SK-N-SH (cell line): ENCODE results near the gene GARRE1. TPM values are rescaled to one million over a fixed set of nuclear protein-coding genes. Genes with fewer than 3 reads are reported as not detected.

Experiments used
- CTCF ChIA-PET: fragments of 300-600, 350-600 bp; formaldehyde crosslinking; extraction: SDS; loops from one replicate; lab custom pipeline; 2021; lab: Yijun Ruan, JAX
- POLR2A ChIA-PET: fragments of 350-600 bp; sonication (Branson Sonifier 250); formaldehyde crosslinking; extraction: SDS; loops from one replicate; lab custom pipeline; 2020; ENCODE audit warnings: antibody characterized with exemption, inconsistent platforms; lab: Yijun Ruan, JAX
- DNase-seq: peaks from one replicate; pipeline ENCODE4 v3.0.0; 2012
- H2AFZ ChIP-seq: fragments of 200-600 bp; sonication (generic); 2 replicates; pipeline ENCODE4 v1.8.1; 2016; ENCODE audit warnings: antibody characterized with exemption, mild to moderate bottlenecking, low read depth
- H3F3A ChIP-seq: fragments of 200-600 bp; sonication (generic); replicated peaks from 2 replicates; pipeline ENCODE3; 2016; ENCODE audit warnings: antibody characterized with exemption, mild to moderate bottlenecking; ENCODE audit not compliant: insufficient read depth
- H3K27ac ChIP-seq, 2 experiments: fragments of 200-500 bp in 1 of 2; fragments of 200-600 bp in 1 of 2; sonication (Bioruptor generic) in 1 of 2; sonication (generic), shearing (Covaris generic) in 1 of 2; 2 replicates each; pipeline versions ENCODE4 v1.5.1 to v1.6.1; 2014 to 2016; ENCODE audit warnings: low read depth in 2 of 2, inconsistent platforms in 1 of 2, low read length in 1 of 2, mild to moderate bottlenecking in 1 of 2, mixed read lengths in 1 of 2
- H3K27me3 ChIP-seq: fragments of 200-600 bp; sonication (generic), shearing (Covaris generic); 2 replicates; pipeline ENCODE4 v1.6.1; 2016; ENCODE audit warnings: mixed run types; ENCODE audit not compliant: insufficient read depth
- H3K36me3 ChIP-seq, 2 experiments: fragments of 200-500 bp in 1 of 2; fragments of 200-600 bp in 1 of 2; sonication (Bioruptor generic) in 1 of 2; sonication (generic) in 1 of 2; replicated peaks in 1 of 2; 2 replicates each; pipeline versions ENCODE3 to v1.5.1; 2014 to 2016; ENCODE audit warnings: low read length in 1 of 2, mild to moderate bottlenecking in 1 of 2; ENCODE audit not compliant: insufficient read depth in 2 of 2, control insufficient read depth in 1 of 2
- H3K4me1 ChIP-seq, 2 experiments: fragments of 200-500 bp in 1 of 2; fragments of 200-600 bp in 1 of 2; sonication (Bioruptor generic) in 1 of 2; sonication (generic), shearing (Covaris generic) in 1 of 2; 2 replicates each; pipeline versions ENCODE4 v1.5.1 to v1.6.1; 2014 to 2016; ENCODE audit warnings: low read depth in 1 of 2, low read length in 1 of 2, mixed run types in 1 of 2; ENCODE audit not compliant: insufficient read depth in 2 of 2, control insufficient read depth in 1 of 2
- H3K4me2 ChIP-seq: fragments of 200-600 bp; sonication (generic), shearing (Covaris generic); 2 replicates; pipeline ENCODE4 v1.6.1; 2017; ENCODE audit warnings: mixed run types
- H3K4me3 ChIP-seq, 2 experiments: fragments of 200-500 bp in 1 of 2; fragments of 200-600 bp in 1 of 2; sonication (Bioruptor generic) in 1 of 2; sonication (generic), shearing (Covaris generic) in 1 of 2; 2 replicates each; pipeline versions ENCODE4 v1.5.1 to v1.8.1; 2014 to 2016; ENCODE audit warnings: low read depth in 2 of 2, inconsistent platforms in 1 of 2, low read length in 1 of 2, mild to moderate bottlenecking in 1 of 2, mixed read lengths in 1 of 2, moderate library complexity in 1 of 2
- H3K79me2 ChIP-seq: fragments of 200-600 bp; sonication (generic); 2 replicates; pipeline ENCODE4 v1.8.1; 2017; ENCODE audit warnings: mild to moderate bottlenecking; ENCODE audit not compliant: insufficient read depth
- H3K9ac ChIP-seq: fragments of 200-600 bp; sonication (generic); 2 replicates; pipeline ENCODE4 v1.6.1; 2017; ENCODE audit warnings: mixed run types
- H3K9me2 ChIP-seq: fragments of 200-600 bp; sonication (generic); 2 replicates; pipeline ENCODE4 v1.6.1; 2017; ENCODE audit warnings: mixed run types
- H3K9me3 ChIP-seq: fragments of 200-600 bp; sonication (generic); 2 replicates; pipeline ENCODE4 v1.6.1; 2017; ENCODE audit warnings: mixed run types, mild to moderate bottlenecking, moderate library complexity
- H4K20me1 ChIP-seq: fragments of 200-600 bp; sonication (generic); 2 replicates; pipeline ENCODE4 v1.6.1; 2017; ENCODE audit warnings: mild to moderate bottlenecking, mixed run types; ENCODE audit not compliant: insufficient read depth
- CTCF ChIP-seq: fragments of 200-600 bp; sonication (generic); IDR thresholded peaks from 2 replicates; pipeline ENCODE4 v1.6.1; 2017; ENCODE audit warnings: antibody characterized with exemption, mild to moderate bottlenecking, moderate library complexity
- EZH2phosphoT487 ChIP-seq: fragments of 200-600 bp; sonication (generic); IDR thresholded peaks from 2 replicates; pipeline ENCODE4 v1.6.1; 2017; ENCODE audit warnings: low read depth, mixed run types, mild to moderate bottlenecking, antibody characterized with exemption, moderate library complexity, borderline replicate concordance
- FOXJ3 ChIP-seq: sonication (generic); formaldehyde crosslinking; IDR thresholded peaks from 2 replicates; pipeline ENCODE4 v1.5.1; 2020; ENCODE audit warnings: mild to moderate bottlenecking, missing genetic modification reagents
- GABPA ChIP-seq: IDR thresholded peaks from 2 replicates; pipeline ENCODE4 v1.4.0; 2012; ENCODE audit warnings: low read depth, mild to moderate bottlenecking
- GATA2 ChIP-seq: sonication (generic); formaldehyde crosslinking; IDR thresholded peaks from 2 replicates; pipeline ENCODE4 v1.5.0; 2020; ENCODE audit warnings: mild to moderate bottlenecking, missing genetic modification reagents
- NFIC ChIP-seq: IDR thresholded peaks from 2 replicates; pipeline ENCODE4 v1.4.0; 2012; ENCODE audit warnings: borderline replicate concordance
- POLR2AphosphoS5 ChIP-seq: IDR thresholded peaks from 2 replicates; pipeline ENCODE4 v1.6.1; 2012; ENCODE audit warnings: low read depth, low read length
- RXRA ChIP-seq: IDR thresholded peaks from 2 replicates; pipeline ENCODE4 v1.4.0; 2012; ENCODE audit warnings: low read depth, mild to moderate bottlenecking, borderline replicate concordance
- SIN3A ChIP-seq: IDR thresholded peaks from 2 replicates; pipeline ENCODE4 v1.6.1; 2012; ENCODE audit warnings: low read depth, mild to moderate bottlenecking, low read length, moderate library complexity, borderline replicate concordance
- SMC3 ChIP-seq: IDR thresholded peaks from 2 replicates; pipeline ENCODE4 v1.6.1; 2012; ENCODE audit warnings: low read depth, low read length, improper control_type of control experiment
- USF1 ChIP-seq: IDR thresholded peaks from 2 replicates; pipeline ENCODE4 v1.4.0; 2012; ENCODE audit warnings: low read depth, borderline replicate concordance
- ZBTB33 ChIP-seq: IDR thresholded peaks from 2 replicates; pipeline ENCODE4 v1.4.0; 2012; ENCODE audit warnings: low read depth, borderline replicate concordance
- WGBS: methylation state at CpG from one replicate; pipeline ENCODE4 v1.1.6; 2017; ENCODE audit warnings: low lambda C conversion rate; 5-methylcytosine and 5-hydroxymethylcytosine counted together
- polyA plus RNA-seq, 3 experiments: library from polyadenylated mRNA; depleted of rRNA; stranded (reverse); fragments of >200 nt; gene quantifications; 2 replicates each; pipeline ENCODE4 v1.2.3, GENCODE V29; 2012

GARRE1 gene
- polyA plus RNA-seq, 1 of the 3 experiments (the other 2 are of a cell fraction) = 9.7 TPM

GRCh38 chr19:34275705-34276104 lies 21.4 kb downstream of the GARRE1 start:
- peaks cover 0 to 33% of the 10 kb centered on the region in 2 experiments; a peak in 2 of 4 replicates for H3K4me1 ChIP-seq
- H3K9me3 ChIP-seq = no peaks in the 10 kb centered on the region
- H3K27ac ChIP-seq = peak overlapping the region in 1 of 2 experiments; percentile 94; a peak in 2 of 4 replicates
- no peaks in the 10 kb centered on the region for H4K20me1 ChIP-seq
- 91% methylated on average over 1 of the region's 1 CpG for WGBS
- DNase-seq = no peak
- no peaks in the 10 kb centered on the region for H3K9me2 ChIP-seq
- peaks cover 28% of the 10 kb centered on the region for H3F3A ChIP-seq
- no peak overlapping the region for H3K9ac ChIP-seq
- CTCF ChIA-PET = no interaction called here
- POLR2A ChIA-PET = no interaction called here
- TF ChIP-seq GATA2 (CRISPR knock-in tag) = no peak
- TF ChIP-seq SMC3 = no peak
- TF ChIP-seq RXRA = no peak
- TF ChIP-seq POLR2AphosphoS5 = no peak
- no peak for TF ChIP-seq EZH2phosphoT487
- TF ChIP-seq GABPA = no peak
- no peak for TF ChIP-seq CTCF
- no peak for TF ChIP-seq FOXJ3 (CRISPR knock-in tag)
- no peak for TF ChIP-seq SIN3A
- no peak for TF ChIP-seq NFIC
- no peak for TF ChIP-seq ZBTB33
- H3K27me3 ChIP-seq = no peaks in the 10 kb centered on the region
- peaks cover 0 to 7% of the 10 kb centered on the region in 2 experiments for H3K36me3 ChIP-seq
- H2AFZ ChIP-seq = no peak overlapping the region
- peaks cover 75% of the 10 kb centered on the region for H3K79me2 ChIP-seq
- no peak overlapping the region for H3K4me2 ChIP-seq
- no peak overlapping the region for H3K4me3 ChIP-seq

- H3K9me2 ChIP-seq = no peaks in the 10 kb centered on the region
- CTCF ChIA-PET = interaction anchor here (0.6 kb wide), 1 partner anchor 51 kb away, joined by 3 read pairs; no protein-coding TSS in a partner anchor
- H3K9ac ChIP-seq = no peak overlapping the region
- no peak overlapping the region for H3K27ac ChIP-seq
- peaks cover 75% of the 10 kb centered on the region for H3K79me2 ChIP-seq
- no peak overlapping the region for H3K4me3 ChIP-seq
- no peaks in the 10 kb centered on the region for H3K27me3 ChIP-seq
- peaks cover 28% of the 10 kb centered on the region for H3F3A ChIP-seq
- TF ChIP-seq NFIC (no peak), USF1 (no peak)
- no peaks in the 10 kb centered on the region for H3K9me3 ChIP-seq
- H3K36me3 ChIP-seq = peaks cover 0 to 7% of the 10 kb centered on the region in 2 experiments
- H3K4me2 ChIP-seq = no peak overlapping the region
- 91% methylated on average over 4 of the region's 4 CpGs for WGBS
- no peaks in the 10 kb centered on the region for H4K20me1 ChIP-seq
- peaks cover 0 to 29% of the 10 kb centered on the region in 2 experiments; a peak in 2 of 4 replicates for H3K4me1 ChIP-seq
- no peak for DNase-seq
- H2AFZ ChIP-seq = no peak overlapping the region
- POLR2A ChIA-PET = no interaction called here
Measured at GRCh38 chr19:34276614-34277013, 22.3 kb downstream of the GARRE1 start.
